IMR-90 (cell line): ENCODE data around the gene MYH9. TPM values are rescaled to one million over a fixed set of nuclear protein-coding genes. Genes with fewer than 3 reads are reported as not detected.

Experiments
- ATAC-seq: fragments of 200-7000 bp; cut with Tn5 transposase; 2 replicates; pipeline ENCODE4 v1.9.1; 2020; ENCODE audit warnings: low read depth, mild to moderate bottlenecking, moderate library complexity
- BruUV-seq: library from RNA; stranded (reverse); fragments of 400-500 nt; replicated peaks from 2 replicates; lab custom pipeline; 2021; lab: Mats Ljungman, UMichigan
- CTCF ChIA-PET: fragments of 300-600 bp; formaldehyde crosslinking; extraction: SDS; loops from one replicate; lab custom pipeline; 2021; ENCODE audit warnings: antibody characterized with exemption; lab: Yijun Ruan, JAX
- POLR2A ChIA-PET: fragments of 300-600 bp; sonication (Branson Sonifier 250); formaldehyde crosslinking; loops from one replicate; lab custom pipeline; 2022; ENCODE audit warnings: antibody characterized with exemption; ENCODE audit not compliant: unreplicated experiment; lab: Charles Lee
- DNase-seq: peaks from one replicate; pipeline ENCODE4 v3.0.0; 2013
- H2AFZ ChIP-seq: replicated peaks from 2 replicates; pipeline ENCODE3; 2013; ENCODE audit warnings: low read length, mild to moderate bottlenecking; ENCODE audit not compliant: poor library complexity
- H2AK5ac ChIP-seq: 2 replicates; pipeline ENCODE4 v1.6.1; 2013; ENCODE audit warnings: low read depth, low read length, inconsistent platforms
- H2AK9ac ChIP-seq: replicated peaks from 2 replicates; pipeline ENCODE3; 2013; ENCODE audit warnings: mild to moderate bottlenecking, low read depth, low read length, moderate library complexity; ENCODE audit not compliant: poor library complexity
- H2BK120ac ChIP-seq: 2 replicates; pipeline ENCODE4 v1.6.1; 2013; ENCODE audit warnings: low read depth, low read length, inconsistent platforms
- H2BK15ac ChIP-seq: 3 replicates; pipeline ENCODE4 v1.6.1; 2013; ENCODE audit warnings: low read depth, low read length, inconsistent platforms
- H2BK20ac ChIP-seq: 2 replicates; pipeline ENCODE4 v1.6.1; 2013; ENCODE audit warnings: low read depth, mild to moderate bottlenecking, inconsistent platforms, low read length, moderate library complexity
- H2BK5ac ChIP-seq: 2 replicates; pipeline ENCODE4 v1.6.1; 2013; ENCODE audit warnings: mild to moderate bottlenecking, low read depth, low read length, inconsistent platforms; ENCODE audit not compliant: poor library complexity, severe bottlenecking
- H3K14ac ChIP-seq: replicated peaks from 2 replicates; pipeline ENCODE4 v1.6.1; 2013; ENCODE audit warnings: low read depth, low read length, inconsistent platforms
- H3K18ac ChIP-seq: 2 replicates; pipeline ENCODE4 v1.6.1; 2013; ENCODE audit warnings: low read depth, low read length, control low read depth
- H3K23ac ChIP-seq: 2 replicates; pipeline ENCODE4 v1.6.1; 2013; ENCODE audit warnings: low read depth, low read length, inconsistent platforms
- H3K27ac ChIP-seq: 2 replicates; pipeline ENCODE4 v1.5.1; 2013; ENCODE audit warnings: mild to moderate bottlenecking, control low read depth, low read length; ENCODE audit not compliant: insufficient read depth
- H3K27me3 ChIP-seq: 2 replicates; pipeline ENCODE4 v1.6.1; 2013; ENCODE audit warnings: low read length; ENCODE audit not compliant: control insufficient read depth, insufficient read depth
- H3K36me3 ChIP-seq: 2 replicates; pipeline ENCODE4 v1.6.1; 2013; ENCODE audit warnings: low read length, mixed read lengths; ENCODE audit not compliant: control insufficient read depth, insufficient read depth
- H3K4ac ChIP-seq: 2 replicates; pipeline ENCODE4 v1.6.1; 2013; ENCODE audit warnings: low read depth, low read length, inconsistent platforms
- H3K4me1 ChIP-seq: 2 replicates; pipeline ENCODE4 v1.6.1; 2013; ENCODE audit warnings: low read length, mixed read lengths; ENCODE audit not compliant: control insufficient read depth, insufficient read depth
- H3K4me2 ChIP-seq: 2 replicates; pipeline ENCODE4 v1.6.1; 2013; ENCODE audit warnings: low read depth, mild to moderate bottlenecking, control low read depth, low read length, moderate library complexity
- H3K4me3 ChIP-seq: 2 replicates; pipeline ENCODE4 v1.5.1; 2013; ENCODE audit warnings: low read depth, mild to moderate bottlenecking, control low read depth, low read length, moderate library complexity; ENCODE audit not compliant: insufficient read depth
- H3K56ac ChIP-seq: 2 replicates; pipeline ENCODE4 v1.6.1; 2013; ENCODE audit warnings: low read length, inconsistent platforms; ENCODE audit not compliant: insufficient read depth; ENCODE audit errors: extremely low read depth
- H3K79me1 ChIP-seq, 2 experiments: 2 replicates each; pipeline ENCODE4 v1.6.1; 2013; ENCODE audit warnings: low read length in 2 of 2, inconsistent platforms in 1 of 2, low read depth in 1 of 2
- H3K9ac ChIP-seq: 2 replicates; pipeline ENCODE4 v1.6.1; 2013; ENCODE audit warnings: low read depth, low read length, control low read depth
- H3K9me1 ChIP-seq: 2 replicates; pipeline ENCODE4 v1.6.1; 2013; ENCODE audit warnings: low read length, inconsistent platforms; ENCODE audit not compliant: insufficient read depth
- H3K9me3 ChIP-seq: 2 replicates; pipeline ENCODE4 v1.6.1; 2013; ENCODE audit warnings: low read length; ENCODE audit not compliant: control insufficient read depth, insufficient read depth
- H4K20me1 ChIP-seq: 2 replicates; pipeline ENCODE4 v1.6.1; 2013; ENCODE audit warnings: low read length, inconsistent platforms; ENCODE audit not compliant: insufficient read depth
- H4K5ac ChIP-seq: 2 replicates; pipeline ENCODE4 v1.6.1; 2013; ENCODE audit warnings: mild to moderate bottlenecking, low read depth, low read length, control low read depth
- H4K8ac ChIP-seq, 2 experiments: 2 replicates each; pipeline ENCODE4 v1.6.1; 2013; ENCODE audit warnings: low read depth in 2 of 2, low read length in 2 of 2, control low read depth in 1 of 2, inconsistent platforms in 1 of 2
- H4K91ac ChIP-seq: 2 replicates; pipeline ENCODE4 v1.6.1; 2013; ENCODE audit warnings: low read depth, low read length, inconsistent platforms; ENCODE audit not compliant: insufficient read depth
- CEBPB ChIP-seq: IDR thresholded peaks from 2 replicates; pipeline ENCODE4 v1.6.1; 2012; ENCODE audit warnings: low read depth, low read length, improper control_type of control experiment
- NFE2L2 ChIP-seq: fragments of 150-350 bp; IDR thresholded peaks from 2 replicates; pipeline ENCODE4 v1.6.1; 2016; ENCODE audit warnings: low read depth, mild to moderate bottlenecking, low read length
- POLR2A ChIP-seq: IDR thresholded peaks from 2 replicates; pipeline ENCODE4 v1.6.1; 2012; ENCODE audit warnings: mild to moderate bottlenecking, low read depth, low read length
- RCOR1 ChIP-seq: IDR thresholded peaks from 2 replicates; pipeline ENCODE4 v1.6.1; 2012; ENCODE audit warnings: mild to moderate bottlenecking, low read length, improper control_type of control experiment; ENCODE audit not compliant: insufficient replicate concordance
- USF2 ChIP-seq: fragments of 150-350 bp; IDR thresholded peaks from 2 replicates; pipeline ENCODE4 v1.6.1; 2017; ENCODE audit warnings: mild to moderate bottlenecking, antibody characterized with exemption, low read length, low read depth
- WGBS, 2 experiments: methylation state at CpG; one replicate each; pipeline versions ENCODE4 v1.1.5 to v1.1.7; 2013; ENCODE audit warnings: missing lambda C conversion rate in 2 of 2; ENCODE audit not compliant: insufficient read length in 1 of 2; ENCODE audit errors: extremely low coverage in 2 of 2; 5-methylcytosine and 5-hydroxymethylcytosine counted together
- dilution Hi-C: fragments of 300-500 bp; cut with HindIII; formaldehyde crosslinking; loops from one replicate; pipeline ENCODE4 v1.14.3; 2018; ENCODE audit warnings: low sequenced_read_pairs; ENCODE audit not compliant: unreplicated experiment
- in situ Hi-C: fragments of 300-500 bp; cut with MboI; formaldehyde crosslinking; loops from 3 replicates; pipeline ENCODE4 v1.14.3; 2019; ENCODE audit warnings: low sequenced_read_pairs, inconsistent platforms, mixed read lengths
- intact Hi-C: fragments of 100-400 bp; cut with micrococcal nuclease; formaldehyde crosslinking; loops from 2 replicates; pipeline ENCODE4 v1.10.0; 2022
- polyA plus RNA-seq, 3 experiments: library from polyadenylated mRNA; depleted of rRNA; stranded (reverse); fragments of >200 nt; gene quantifications; 2 replicates each; pipeline ENCODE4 v1.2.3, GENCODE V29; 2012; ENCODE audit warnings: low replicate concordance in 1 of 3
- total RNA-seq: library from RNA; depleted of rRNA; stranded (reverse); fragments of >200 nt; gene quantifications from 2 replicates; pipeline ENCODE4 v1.2.3, GENCODE V29; 2012

The MYH9 gene
- total and polyA plus RNA-seq, 2 of the 4 experiments (the other 2 are of a cell fraction) = 475 to 554 TPM

DNA sequence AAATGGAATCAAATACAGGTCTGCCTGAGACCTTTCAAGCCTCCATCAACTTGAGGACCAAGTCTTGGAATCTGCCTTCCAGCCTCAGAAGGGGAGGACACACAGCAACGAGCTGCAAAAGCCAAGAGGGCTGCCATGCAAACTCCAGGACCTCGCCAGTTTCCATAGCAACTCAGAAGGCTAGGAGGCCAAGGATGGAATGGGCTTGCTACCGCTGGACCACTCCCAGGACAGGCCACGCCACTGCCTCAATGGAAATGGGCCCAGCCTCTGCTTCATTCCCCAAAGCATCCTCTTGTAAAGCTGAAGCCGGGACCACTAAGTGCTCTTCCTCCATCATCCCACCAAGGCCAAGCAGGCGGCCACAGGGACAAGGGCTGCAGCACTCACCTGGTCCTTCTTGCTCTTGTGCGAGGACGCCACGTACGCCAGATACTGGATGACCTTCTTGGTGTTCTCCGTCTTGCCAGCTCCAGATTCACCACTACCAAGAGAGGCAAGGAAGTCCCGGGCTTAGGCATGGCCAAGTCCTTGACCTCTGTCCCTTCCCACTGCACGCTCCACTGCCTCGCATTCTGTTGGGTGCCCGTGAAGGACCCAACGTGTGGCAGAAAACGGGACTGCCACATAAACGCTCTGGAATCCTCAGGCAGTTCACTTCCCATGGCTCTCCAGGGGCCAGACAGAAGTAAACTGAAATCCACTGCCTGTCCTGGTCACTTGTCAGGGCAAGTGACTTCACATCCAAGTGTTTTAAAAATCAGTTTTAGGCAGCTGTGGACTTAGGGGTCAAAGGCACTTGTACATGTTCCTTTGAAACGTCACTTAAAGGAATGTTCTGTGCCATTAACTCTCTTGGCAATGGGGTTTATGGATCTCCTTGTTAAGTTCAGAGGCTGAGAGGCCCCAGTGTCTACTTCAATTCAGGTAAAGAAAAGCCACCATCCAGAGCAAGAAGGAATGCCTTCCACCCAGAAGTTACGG lies 61.3 kb downstream of the MYH9 start:
- WGBS, 2 experiments = 90% methylated on average over 13 of the region's 20 CpGs; no CpG with 5 or more reads in 1 of the 2 experiments
- CTCF ChIA-PET = no interaction called here

More for the DNA sequence above, 61.3 kb downstream of the MYH9 start:
- Histone ChIP-seq H3K9ac (peak overlapping the region; percentile 6; the same call in 1 of the 2 replicates), H3K23ac (peak overlapping the region; percentile 99), H3K18ac (peak overlapping the region; percentile 89; the same call in 1 of the 2 replicates), H3K36me3 (peaks cover 82% of the 10 kb centered on the region), H4K91ac (peak overlapping the region; percentile 100), H2BK120ac (peak overlapping the region; percentile 97), H3K4me3 (no peak overlapping the region), H3K14ac (peak overlapping the region; percentile 99), H4K8ac (peak overlapping the region; percentile 75 to 95), H2BK5ac (peak overlapping the region; percentile 100), H3K9me1 (peaks cover 68% of the 10 kb centered on the region), H3K9me3 (no peaks in the 10 kb centered on the region), H3K56ac (peak overlapping the region; percentile 29; the same call in 1 of the 2 replicates), H3K27ac (peak overlapping the region; percentile 87), H3K4ac (peak overlapping the region; percentile 100), H2BK15ac (peak overlapping the region; percentile 74; the same call in 2 of the 3 replicates), H3K4me1 (peaks cover 69% of the 10 kb centered on the region), H2AK9ac (peak overlapping the region; percentile 90), H4K20me1 (peaks cover 78% of the 10 kb centered on the region), H2AK5ac (peak overlapping the region; percentile 99), H4K5ac (peak overlapping the region; percentile 34; the same call in 1 of the 2 replicates), H3K27me3 (no peaks in the 10 kb centered on the region), H2BK20ac (peak overlapping the region; percentile 93), H3K79me1 (peaks cover 24 to 95% of the 10 kb centered on the region in 2 experiments; a peak in 3 of 4 replicates), H2AFZ (peak overlapping the region; percentile 17), H3K4me2 (no peak overlapping the region)
- no peak for DNase-seq
- dilution Hi-C loops (no loop called here), in situ Hi-C loops (no loop called here), intact Hi-C loops (no loop called here)
- POLR2A ChIA-PET = interaction anchor here (0.9 kb wide), 1 partner anchor 62 kb away, joined by 3 read pairs; the partner anchor contains the start of gene MYH9
- TF ChIP-seq USF2 = no peak
- no peak for TF ChIP-seq NFE2L2
- TF ChIP-seq RCOR1 = no peak
- TF ChIP-seq POLR2A = no peak
- TF ChIP-seq CEBPB = no peak
- ATAC-seq = no peak
- BruUV-seq = no TSS peak
